DMS114 treated with DMSO at 0.1 percent for 48 hours (cell line): ENCODE data around the gene UGT2B7.

ENCODE experiments used
- DNase-seq: peaks from one replicate; lab custom pipeline; 2025; ENCODE audit not compliant: unreplicated experiment; lab: John Stamatoyannopoulos, UW

The UGT2B7 gene

GRCh38 chr4:69147334-69147733 is 51.1 kb downstream of the UGT2B7 start:
- DNase-seq: no peak

GRCh38 chr4:69154021-69154420 is 57.7 kb downstream of the UGT2B7 start:
- no peak for DNase-seq

- DNase-seq: no peak
These were observed 60.6 kb downstream of the UGT2B7 start for GRCh38 chr4:69156913-69157312.
